ENCODE results near the gene SIX5.
A peak's percentile ranks its signal among the peaks of the same experiment; 100 is the strongest.

The SIX5 gene

DNA sequence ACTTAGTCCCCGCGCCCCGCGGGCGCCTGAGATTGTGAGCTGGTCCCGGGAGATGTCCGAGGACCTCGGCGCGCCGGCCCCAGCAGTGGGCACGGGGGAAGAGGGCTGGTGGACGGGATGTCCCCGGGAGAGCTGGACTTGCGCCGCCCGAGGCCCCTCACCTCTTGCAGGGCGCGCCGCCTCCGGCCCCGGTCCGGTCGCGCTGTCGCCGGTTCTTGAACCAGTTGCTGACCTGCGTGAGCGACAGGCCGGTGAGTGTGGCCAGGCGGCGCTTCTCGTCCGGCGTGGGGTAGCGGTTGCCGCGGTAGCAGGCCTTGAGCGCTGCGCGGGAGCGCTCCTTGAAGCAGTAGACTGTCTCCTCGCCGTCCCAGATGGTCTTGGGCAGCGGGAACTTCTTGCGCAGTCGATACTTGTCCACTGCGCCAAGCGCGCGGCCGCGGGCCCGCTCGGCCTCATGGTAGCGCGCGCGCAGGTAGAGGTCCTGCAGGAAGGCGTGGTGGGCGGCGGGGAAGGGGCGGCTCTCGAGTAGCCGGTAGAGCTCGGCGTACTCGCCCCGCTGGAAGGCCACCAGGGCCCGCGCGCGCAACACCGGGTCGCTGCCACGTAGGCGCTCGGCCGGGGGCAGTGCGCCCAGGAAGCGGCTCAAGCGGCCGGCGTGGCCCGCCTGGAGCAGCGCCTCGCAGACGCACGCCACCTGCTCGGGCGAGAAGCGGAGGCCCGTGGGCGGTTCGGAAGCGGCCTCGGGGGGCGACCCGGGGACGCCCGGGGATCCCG lies 984 bp downstream of the SIX5 start (continued):
- TF ChIP-seq EGR2 (tag by site-specific recombination; IDR thresholded peaks at IDR 0.05; ENCODE audit: low read depth): peak; percentile 14; the same call in 1 of the 2 replicates
- peak; percentile 18; the same call in 1 of the 2 replicates for TF ChIP-seq GLIS2 (tag by site-specific recombination; IDR thresholded peaks at IDR 0.05)
- peak; percentile 23; the same call in 1 of the 2 replicates for TF ChIP-seq KLF16 (tag by site-specific recombination; IDR thresholded peaks at IDR 0.05)
- peak; percentile 28; the same call in 1 of the 2 replicates for TF ChIP-seq KLF1 (tag by site-specific recombination; IDR thresholded peaks at IDR 0.05)
- TF ChIP-seq ZBTB17 (tag by site-specific recombination; IDR thresholded peaks at IDR 0.05): peak; percentile 47
- peak; percentile 35 for TF ChIP-seq SP3 (tag by site-specific recombination; IDR thresholded peaks at IDR 0.05)
- no peak for TF ChIP-seq GLI2 (tag by site-specific recombination; IDR thresholded peaks at IDR 0.05; ENCODE audit: borderline replicate concordance, low read depth)
- TF ChIP-seq ZXDB (tag by site-specific recombination; IDR thresholded peaks at IDR 0.05): peak; percentile 15; the same call in 1 of the 2 replicates
- peak; percentile 56 for TF ChIP-seq SCRT2 (tag by site-specific recombination; IDR thresholded peaks at IDR 0.05)
- TF ChIP-seq ZNF837 (tag by site-specific recombination; IDR thresholded peaks at IDR 0.05): no peak
- TF ChIP-seq ZNF561 (tag by site-specific recombination; IDR thresholded peaks at IDR 0.05; ENCODE audit: borderline replicate concordance): no peak; the same call in 1 of the 2 replicates
- TF ChIP-seq ZNF76 (tag by site-specific recombination; IDR thresholded peaks at IDR 0.05; ENCODE audit: borderline replicate concordance, low read depth): peak; percentile 41; the same call in 1 of the 2 replicates
- no peak for TF ChIP-seq ZNF112 (tag by site-specific recombination; IDR thresholded peaks at IDR 0.05)
- TF ChIP-seq ZBTB26 (tag by site-specific recombination; optimal IDR thresholded peaks at IDR 0.05): peak; percentile 98
- TF ChIP-seq, protein P1, sequence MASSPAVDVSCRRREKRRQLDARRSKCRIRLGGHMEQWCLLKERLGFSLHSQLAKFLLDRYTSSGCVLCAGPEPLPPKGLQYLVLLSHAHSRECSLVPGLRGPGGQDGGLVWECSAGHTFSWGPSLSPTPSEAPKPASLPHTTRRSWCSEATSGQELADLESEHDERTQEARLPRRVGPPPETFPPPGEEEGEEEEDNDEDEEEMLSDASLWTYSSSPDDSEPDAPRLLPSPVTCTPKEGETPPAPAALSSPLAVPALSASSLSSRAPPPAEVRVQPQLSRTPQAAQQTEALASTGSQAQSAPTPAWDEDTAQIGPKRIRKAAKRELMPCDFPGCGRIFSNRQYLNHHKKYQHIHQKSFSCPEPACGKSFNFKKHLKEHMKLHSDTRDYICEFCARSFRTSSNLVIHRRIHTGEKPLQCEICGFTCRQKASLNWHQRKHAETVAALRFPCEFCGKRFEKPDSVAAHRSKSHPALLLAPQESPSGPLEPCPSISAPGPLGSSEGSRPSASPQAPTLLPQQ (tag by site-specific recombination; IDR thresholded peaks at IDR 0.05): peak; percentile 34
- TF ChIP-seq ZNF335 (tag by site-specific recombination; conservative IDR thresholded peaks at IDR 0.05): peak; percentile 84
- TF ChIP-seq ZEB2 (tag by site-specific recombination; IDR thresholded peaks at IDR 0.05): peak; percentile 12
- TF ChIP-seq ZFHX2 (tag by site-specific recombination; conservative IDR thresholded peaks at IDR 0.05): peak; percentile 57
- TF ChIP-seq GLI4 (tag by site-specific recombination; IDR thresholded peaks at IDR 0.05): 0 out of 2 replicates have a peak, but pooled peaks have one; percentile 36
- peak; percentile 86 for TF ChIP-seq KLF8 (tag by site-specific recombination; IDR thresholded peaks at IDR 0.05)
- TF ChIP-seq SP2 (tag by site-specific recombination; IDR thresholded peaks at IDR 0.05): peak; percentile 35
- no peak for TF ChIP-seq INSM2 (tag by site-specific recombination; IDR thresholded peaks at IDR 0.05)
- peak; percentile 39 for TF ChIP-seq BCL11B (tag by site-specific recombination; IDR thresholded peaks at IDR 0.05; ENCODE audit: low read depth)
- TF ChIP-seq CTCF (tag by site-specific recombination; IDR thresholded peaks at IDR 0.05): peak; percentile 25; the same call in 1 of the 2 replicates
- TF ChIP-seq ZBTB8A (tag by site-specific recombination; IDR thresholded peaks at IDR 0.05): peak; percentile 80
- TF ChIP-seq ZNF23 (tag by site-specific recombination; IDR thresholded peaks at IDR 0.05; ENCODE audit: borderline replicate concordance): no peak
- no peak for TF ChIP-seq ZNF174 (tag by site-specific recombination; IDR thresholded peaks at IDR 0.05)
